GM23338 (cell line): Measurements from ENCODE around the gene LCN10. TPM values are rescaled to one million over a fixed set of nuclear protein-coding genes. Genes with fewer than 3 reads are reported as not detected.

Experiments used
- ATAC-seq: fragments of 200-7000 bp; cut with Tn5 transposase; 3 replicates; pipeline ENCODE4 v1.9.1; 2020
- DNase-seq: peaks from one replicate; pipeline ENCODE4 v3.0.0-alpha.2; 2015; ENCODE audit warnings: low spot score
- H2AFZ ChIP-seq: fragments of 200-600 bp; sonication (generic); 2 replicates; pipeline ENCODE4 v1.8.0; 2016; ENCODE audit warnings: antibody characterized with exemption, mild to moderate bottlenecking, moderate library complexity
- H3F3A ChIP-seq: fragments of 200-600 bp; sonication (generic); replicated peaks from 2 replicates; pipeline ENCODE4 v1.8.0; 2017; ENCODE audit warnings: antibody characterized with exemption, mixed run types, low read depth
- H3K27ac ChIP-seq: fragments of 200-600 bp; sonication (generic); 2 replicates; pipeline ENCODE4 v1.6.1; 2016; ENCODE audit warnings: low read depth
- H3K27me3 ChIP-seq: fragments of 200-600 bp; sonication (generic); 2 replicates; pipeline ENCODE4 v1.8.0; 2016; ENCODE audit warnings: mild to moderate bottlenecking, mixed run types, moderate library complexity; ENCODE audit not compliant: insufficient read depth
- H3K36me3 ChIP-seq: fragments of 200-600 bp; sonication (generic); 2 replicates; pipeline ENCODE4 v1.8.0; 2016; ENCODE audit warnings: mild to moderate bottlenecking; ENCODE audit not compliant: insufficient read depth
- H3K4me1 ChIP-seq: fragments of 200-600 bp; sonication (generic); 2 replicates; pipeline ENCODE4 v1.8.0; 2016; ENCODE audit warnings: mild to moderate bottlenecking, moderate library complexity; ENCODE audit not compliant: insufficient read depth
- H3K4me2 ChIP-seq: fragments of 200-600 bp; sonication (generic); 2 replicates; pipeline ENCODE4 v1.7.1; 2017; ENCODE audit warnings: mixed run types
- H3K4me3 ChIP-seq: fragments of 200-600 bp; sonication (generic); 2 replicates; pipeline ENCODE4 v1.6.1; 2016; ENCODE audit warnings: mixed run types
- H3K79me2 ChIP-seq: fragments of 200-600 bp; sonication (generic); replicated peaks from 2 replicates; pipeline ENCODE4 v1.8.0; 2017; ENCODE audit warnings: mild to moderate bottlenecking; ENCODE audit not compliant: insufficient read depth
- H3K9me2 ChIP-seq: fragments of 200-600 bp; sonication (generic); 2 replicates; pipeline ENCODE4 v1.8.0; 2017; ENCODE audit not compliant: insufficient read depth
- H4K20me1 ChIP-seq: fragments of 200-600 bp; sonication (generic); replicated peaks from 2 replicates; pipeline ENCODE4 v1.8.0; 2017; ENCODE audit warnings: mild to moderate bottlenecking; ENCODE audit not compliant: insufficient read depth
- H3K27ac Mint-ChIP-seq: 2 replicates; pipeline ENCODE4 v1.8.0; 2020; ENCODE audit warnings: inconsistent platforms, mild to moderate bottlenecking, moderate library complexity, mixed read lengths
- H3K27me3 Mint-ChIP-seq: 3 replicates; pipeline ENCODE4 v1.8.0; 2022; ENCODE audit warnings: low read depth, mild to moderate bottlenecking, moderate library complexity, mixed read lengths, inconsistent platforms; ENCODE audit not compliant: insufficient read depth, poor library complexity
- H3K36me3 Mint-ChIP-seq: 3 replicates; pipeline ENCODE4 v1.8.0; 2021; ENCODE audit warnings: low read depth, mild to moderate bottlenecking, inconsistent platforms, moderate library complexity, mixed read lengths
- H3K4me1 Mint-ChIP-seq: 3 replicates; pipeline ENCODE4 v1.8.0; 2020; ENCODE audit warnings: mild to moderate bottlenecking, inconsistent platforms, mixed read lengths
- H3K4me3 Mint-ChIP-seq: 3 replicates; pipeline ENCODE4 v1.8.0; 2021; ENCODE audit warnings: moderate library complexity, mild to moderate bottlenecking, inconsistent platforms, mixed read lengths
- H3K9me3 Mint-ChIP-seq: 3 replicates; pipeline ENCODE4 v1.8.0; 2020; ENCODE audit warnings: moderate library complexity, mild to moderate bottlenecking, inconsistent platforms, mixed read lengths
- EZH2 ChIP-seq: fragments of 200-600 bp; sonication (generic); IDR thresholded peaks from one replicate; pipeline ENCODE4 v1.8.0; 2017; ENCODE audit warnings: antibody characterized with exemption, mild to moderate bottlenecking, low read depth; ENCODE audit not compliant: unreplicated experiment
- JUNB ChIP-seq: IDR thresholded peaks from one replicate; pipeline ENCODE4 v1.6.1; 2016; ENCODE audit warnings: antibody characterized with exemption; ENCODE audit not compliant: unreplicated experiment
- NANOG ChIP-seq: IDR thresholded peaks from 2 replicates; pipeline ENCODE4 v1.6.1; 2016; ENCODE audit warnings: antibody characterized with exemption, borderline replicate concordance
- POLR2AphosphoS5 ChIP-seq: IDR thresholded peaks from 2 replicates; pipeline ENCODE4 v1.6.1; 2016; ENCODE audit warnings: antibody characterized with exemption, low read depth
- STAT1 ChIP-seq: IDR thresholded peaks from one replicate; pipeline ENCODE4 v1.6.1; 2016; ENCODE audit warnings: antibody characterized with exemption; ENCODE audit not compliant: unreplicated experiment
- ZNF331 ChIP-seq: fragments of 250-450 bp; sonication (Bioruptor Pico); IDR thresholded peaks from 2 replicates; pipeline ENCODE4 v1.5.0; 2020; ENCODE audit warnings: low read depth, mild to moderate bottlenecking, moderate library complexity
- polyA plus RNA-seq: library from polyadenylated mRNA; unstranded; fragments of >200 nt; fragmentation: Nextera tagmentation; extraction: Ambion mirVana; gene quantifications from 2 replicates; pipeline ENCODE4 v1.2.1, GENCODE V29; 2016
- total RNA-seq: library from RNA; depleted of rRNA; stranded (reverse); fragments of >200 nt; shearing (Covaris generic); gene quantifications from 2 replicates; pipeline ENCODE4 v1.2.3, GENCODE V29; 2014
- TF ChIP-seq, protein P1 (sequence below): IDR thresholded peaks from one replicate; pipeline ENCODE4 v1.6.1; 2018; ENCODE audit warnings: antibody characterized with exemption; ENCODE audit not compliant: unreplicated experiment
- TF ChIP-seq, protein P2 (sequence below): IDR thresholded peaks from 2 replicates; pipeline ENCODE4 v1.6.1; 2016; ENCODE audit warnings: antibody characterized with exemption

The LCN10 gene
- total and polyA plus RNA-seq, 2 experiments from 2014 or later: 0.45 to 0.74 TPM

DNA sequence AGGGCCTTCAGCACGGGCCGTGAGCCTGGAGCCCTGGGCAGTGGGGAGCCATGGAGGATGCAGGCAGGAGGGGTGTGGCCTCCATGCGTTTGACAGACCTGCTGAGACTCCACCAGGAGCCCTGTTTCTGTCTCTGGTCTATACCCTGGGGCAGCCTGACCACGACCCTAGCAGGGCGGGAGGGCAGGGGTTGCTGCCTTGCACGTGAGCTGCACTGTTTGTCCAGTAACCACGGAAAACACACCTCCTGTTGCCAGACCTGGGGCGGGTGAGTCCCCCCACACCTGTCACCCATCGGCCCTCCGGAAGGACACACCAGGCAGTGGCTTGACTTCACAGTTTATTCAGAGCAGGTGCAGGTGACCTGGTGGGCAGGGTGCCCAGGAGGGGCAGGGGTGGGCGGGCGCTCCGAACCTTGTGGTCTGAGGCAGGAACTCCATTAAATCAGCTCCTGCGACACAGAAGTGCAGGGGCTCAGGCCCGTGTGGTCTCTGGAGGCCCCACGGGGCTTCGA, 11.4 kb upstream of the LCN10 start (continued):
- no peak for TF ChIP-seq EZH2

DNA sequence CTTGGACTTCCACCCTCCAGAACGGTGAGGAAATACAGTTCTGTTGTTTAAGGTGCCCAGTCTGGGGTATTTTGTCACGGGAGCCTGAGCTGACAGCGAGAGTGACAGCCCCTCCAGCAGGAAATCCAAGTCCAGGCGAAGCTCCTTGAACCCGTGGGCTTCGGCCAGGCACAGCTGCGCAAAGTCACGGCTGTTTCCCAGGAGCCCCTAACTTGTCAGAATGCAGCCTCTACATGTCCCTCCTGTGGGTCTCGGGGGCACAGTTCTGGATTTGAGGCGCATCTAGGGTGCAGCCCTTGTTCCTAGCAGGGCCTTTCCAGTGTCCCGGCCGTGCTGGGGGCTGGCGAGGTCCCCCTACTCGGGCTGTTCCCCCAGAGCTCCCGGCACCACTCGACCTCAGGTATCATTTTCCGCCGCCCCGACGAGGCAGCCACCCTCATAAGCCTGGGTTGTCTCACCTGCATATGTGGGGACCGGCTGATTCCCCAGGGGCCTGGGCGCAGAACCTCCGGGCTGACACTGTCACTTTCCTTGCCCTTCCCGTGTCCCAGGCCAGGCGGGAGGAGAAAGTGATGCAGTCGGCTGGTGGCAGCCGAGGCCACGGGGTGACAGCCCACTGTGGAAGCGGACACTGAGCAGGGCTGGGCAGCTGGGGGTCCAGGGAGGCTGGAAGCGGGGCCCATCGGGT, 10.8 kb upstream of the LCN10 start:
- TF ChIP-seq STAT1: no peak
- Mint-ChIP-seq H3K27ac (no peak overlapping the region), H3K4me1 (no peaks in the 10 kb centered on the region; the same call in 2 of the 3 replicates), H3K27me3 (peaks cover 5% of the 10 kb centered on the region), H3K36me3 (peaks cover 3% of the 10 kb centered on the region; the same call in 2 of the 3 replicates), H3K9me3 (peaks cover 28% of the 10 kb centered on the region), H3K4me3 (no peak overlapping the region)
- Histone ChIP-seq H3K79me2 (no peaks in the 10 kb centered on the region), H3K4me2 (no peak overlapping the region), H3K4me3 (no peak overlapping the region), H3F3A (no peaks in the 10 kb centered on the region), H2AFZ (no peak overlapping the region; the same call in 1 of the 2 replicates), H4K20me1 (no peaks in the 10 kb centered on the region), H3K9me2 (no peaks in the 10 kb centered on the region), H3K27ac (no peak overlapping the region), H3K4me1 (no peaks in the 10 kb centered on the region), H3K27me3 (no peaks in the 10 kb centered on the region), H3K36me3 (no peaks in the 10 kb centered on the region)
- ATAC-seq (no peak), DNase-seq (no peak)

DNA sequence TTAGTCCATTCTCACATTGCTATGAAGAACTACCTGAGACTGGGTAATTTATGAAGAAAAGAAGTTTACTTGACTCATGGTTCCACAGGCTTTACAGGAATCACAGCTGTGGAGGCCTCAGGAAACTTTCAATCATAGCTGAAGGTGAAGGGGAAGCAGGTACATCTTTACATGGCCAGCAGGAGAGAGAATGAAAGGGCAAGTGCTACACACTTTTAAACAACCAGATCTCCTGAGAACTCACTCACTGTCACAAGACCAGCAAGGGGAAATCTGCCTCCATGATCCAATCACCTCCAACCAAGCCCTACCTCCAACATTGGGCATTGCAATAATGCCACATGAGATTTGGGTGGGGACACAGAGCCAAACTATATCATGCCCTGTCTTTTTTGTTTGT, 9.1 kb upstream of the LCN10 start:
- no peaks in the 10 kb centered on the region for H3K4me1 ChIP-seq
- no peak overlapping the region for H3K4me2 ChIP-seq
- H3K27me3 Mint-ChIP-seq: peaks cover 5% of the 10 kb centered on the region
- no peak for ATAC-seq
- H3K27ac Mint-ChIP-seq: no peak overlapping the region
- H3K9me2 ChIP-seq: no peaks in the 10 kb centered on the region
- H4K20me1 ChIP-seq: no peaks in the 10 kb centered on the region
- H3K36me3 Mint-ChIP-seq: peaks cover 3% of the 10 kb centered on the region; the same call in 2 of the 3 replicates
- no peaks in the 10 kb centered on the region for H3K36me3 ChIP-seq
- no peak for DNase-seq
- H3K9me3 Mint-ChIP-seq: peaks cover 28% of the 10 kb centered on the region
- no peaks in the 10 kb centered on the region for H3F3A ChIP-seq
- no peaks in the 10 kb centered on the region for H3K79me2 ChIP-seq
- no peak overlapping the region for H3K4me3 Mint-ChIP-seq
- no peaks in the 10 kb centered on the region; the same call in 2 of the 3 replicates for H3K4me1 Mint-ChIP-seq
- H2AFZ ChIP-seq: no peak overlapping the region
- H3K27ac ChIP-seq: no peak overlapping the region
- H3K4me3 ChIP-seq: no peak overlapping the region
- H3K27me3 ChIP-seq: no peaks in the 10 kb centered on the region
- TF ChIP-seq POLR2AphosphoS5: no peak
- TF ChIP-seq, protein P1, sequence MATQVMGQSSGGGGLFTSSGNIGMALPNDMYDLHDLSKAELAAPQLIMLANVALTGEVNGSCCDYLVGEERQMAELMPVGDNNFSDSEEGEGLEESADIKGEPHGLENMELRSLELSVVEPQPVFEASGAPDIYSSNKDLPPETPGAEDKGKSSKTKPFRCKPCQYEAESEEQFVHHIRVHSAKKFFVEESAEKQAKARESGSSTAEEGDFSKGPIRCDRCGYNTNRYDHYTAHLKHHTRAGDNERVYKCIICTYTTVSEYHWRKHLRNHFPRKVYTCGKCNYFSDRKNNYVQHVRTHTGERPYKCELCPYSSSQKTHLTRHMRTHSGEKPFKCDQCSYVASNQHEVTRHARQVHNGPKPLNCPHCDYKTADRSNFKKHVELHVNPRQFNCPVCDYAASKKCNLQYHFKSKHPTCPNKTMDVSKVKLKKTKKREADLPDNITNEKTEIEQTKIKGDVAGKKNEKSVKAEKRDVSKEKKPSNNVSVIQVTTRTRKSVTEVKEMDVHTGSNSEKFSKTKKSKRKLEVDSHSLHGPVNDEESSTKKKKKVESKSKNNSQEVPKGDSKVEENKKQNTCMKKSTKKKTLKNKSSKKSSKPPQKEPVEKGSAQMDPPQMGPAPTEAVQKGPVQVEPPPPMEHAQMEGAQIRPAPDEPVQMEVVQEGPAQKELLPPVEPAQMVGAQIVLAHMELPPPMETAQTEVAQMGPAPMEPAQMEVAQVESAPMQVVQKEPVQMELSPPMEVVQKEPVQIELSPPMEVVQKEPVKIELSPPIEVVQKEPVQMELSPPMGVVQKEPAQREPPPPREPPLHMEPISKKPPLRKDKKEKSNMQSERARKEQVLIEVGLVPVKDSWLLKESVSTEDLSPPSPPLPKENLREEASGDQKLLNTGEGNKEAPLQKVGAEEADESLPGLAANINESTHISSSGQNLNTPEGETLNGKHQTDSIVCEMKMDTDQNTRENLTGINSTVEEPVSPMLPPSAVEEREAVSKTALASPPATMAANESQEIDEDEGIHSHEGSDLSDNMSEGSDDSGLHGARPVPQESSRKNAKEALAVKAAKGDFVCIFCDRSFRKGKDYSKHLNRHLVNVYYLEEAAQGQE: no peak
- TF ChIP-seq STAT1: no peak
- TF ChIP-seq EZH2: no peak
- TF ChIP-seq JUNB: no peak
- TF ChIP-seq NANOG: no peak
- TF ChIP-seq, protein P2, sequence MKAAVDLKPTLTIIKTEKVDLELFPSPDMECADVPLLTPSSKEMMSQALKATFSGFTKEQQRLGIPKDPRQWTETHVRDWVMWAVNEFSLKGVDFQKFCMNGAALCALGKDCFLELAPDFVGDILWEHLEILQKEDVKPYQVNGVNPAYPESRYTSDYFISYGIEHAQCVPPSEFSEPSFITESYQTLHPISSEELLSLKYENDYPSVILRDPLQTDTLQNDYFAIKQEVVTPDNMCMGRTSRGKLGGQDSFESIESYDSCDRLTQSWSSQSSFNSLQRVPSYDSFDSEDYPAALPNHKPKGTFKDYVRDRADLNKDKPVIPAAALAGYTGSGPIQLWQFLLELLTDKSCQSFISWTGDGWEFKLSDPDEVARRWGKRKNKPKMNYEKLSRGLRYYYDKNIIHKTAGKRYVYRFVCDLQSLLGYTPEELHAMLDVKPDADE: no peak
- no peak for TF ChIP-seq ZNF331 (CRISPR knock-in tag)
